ACHN (cell line): ENCODE results near the gene PDE9A.

Experiments
- DNase-seq: peaks from one replicate; pipeline ENCODE4 v3.0.0-alpha.2; 2015
- in situ Hi-C: cut with HindIII; loops from 2 replicates; pipeline ENCODE4 v1.10.0; 2017; ENCODE audit warnings: low sequenced_read_pairs, low pct_ligation_motif_present, low pct_unique_long_range_greater_than_20kb

The PDE9A gene

GRCh38 chr21:42740405-42740909 lies 87.0 kb downstream of the PDE9A start:
- in situ Hi-C loops, result no loop called here
- DNase-seq, result no peak

- in situ Hi-C loops, result no loop called here
These were observed 87.6 kb downstream of the PDE9A start for GRCh38 chr21:42741066-42741465.

GRCh38 chr21:42744520-42745445 lies 91.4 kb downstream of the PDE9A start:
- no peak for DNase-seq
- in situ Hi-C loops, result no loop called here

More at GRCh38 chr21:42741066-42741465, 87.6 kb downstream of the PDE9A start:
- no peak for DNase-seq

- in situ Hi-C loops, result no loop called here
- no peak for DNase-seq
These were observed 92.3 kb downstream of the PDE9A start for GRCh38 chr21:42745511-42746239.

- DNase-seq, result no peak
- in situ Hi-C loops, result no loop called here
These were observed 92.8 kb downstream of the PDE9A start for GRCh38 chr21:42746240-42746592.

- DNase-seq, result no peak
- in situ Hi-C loops, result no loop called here
These were observed 93.3 kb downstream of the PDE9A start for GRCh38 chr21:42746593-42747275.

- in situ Hi-C loops, result no loop called here
- no peak for DNase-seq
These were observed 93.9 kb downstream of the PDE9A start for GRCh38 chr21:42747276-42747701.

- DNase-seq, result no peak
- in situ Hi-C loops, result no loop called here
These were observed 94.4 kb downstream of the PDE9A start for GRCh38 chr21:42747746-42748351.

- in situ Hi-C loops, result no loop called here
- DNase-seq, result no peak
These were observed 95.3 kb downstream of the PDE9A start for GRCh38 chr21:42748620-42749176.

GRCh38 chr21:42750737-42751530 lies 97.5 kb downstream of the PDE9A start:
- no peak for DNase-seq
- in situ Hi-C loops, result no loop called here

- DNase-seq, result no peak
- in situ Hi-C loops, result no loop called here
These were observed 98.4 kb downstream of the PDE9A start for GRCh38 chr21:42751866-42752265.

- in situ Hi-C loops, result no loop called here
- no peak for DNase-seq
These were observed 100.4 kb downstream of the PDE9A start for GRCh38 chr21:42753804-42754203.

GRCh38 chr21:42754270-42754933 lies 101.0 kb downstream of the PDE9A start:
- no peak for DNase-seq
- in situ Hi-C loops, result no loop called here

- in situ Hi-C loops, result no loop called here
These were observed 101.7 kb downstream of the PDE9A start for GRCh38 chr21:42755031-42755665.

GRCh38 chr21:42755766-42756579 lies 102.6 kb downstream of the PDE9A start:
- in situ Hi-C loops, result no loop called here
- DNase-seq, result no peak

More at GRCh38 chr21:42755031-42755665, 101.7 kb downstream of the PDE9A start:
- no peak for DNase-seq
